ENCODE data around the gene GNG8.

The GNG8 gene

DNA sequence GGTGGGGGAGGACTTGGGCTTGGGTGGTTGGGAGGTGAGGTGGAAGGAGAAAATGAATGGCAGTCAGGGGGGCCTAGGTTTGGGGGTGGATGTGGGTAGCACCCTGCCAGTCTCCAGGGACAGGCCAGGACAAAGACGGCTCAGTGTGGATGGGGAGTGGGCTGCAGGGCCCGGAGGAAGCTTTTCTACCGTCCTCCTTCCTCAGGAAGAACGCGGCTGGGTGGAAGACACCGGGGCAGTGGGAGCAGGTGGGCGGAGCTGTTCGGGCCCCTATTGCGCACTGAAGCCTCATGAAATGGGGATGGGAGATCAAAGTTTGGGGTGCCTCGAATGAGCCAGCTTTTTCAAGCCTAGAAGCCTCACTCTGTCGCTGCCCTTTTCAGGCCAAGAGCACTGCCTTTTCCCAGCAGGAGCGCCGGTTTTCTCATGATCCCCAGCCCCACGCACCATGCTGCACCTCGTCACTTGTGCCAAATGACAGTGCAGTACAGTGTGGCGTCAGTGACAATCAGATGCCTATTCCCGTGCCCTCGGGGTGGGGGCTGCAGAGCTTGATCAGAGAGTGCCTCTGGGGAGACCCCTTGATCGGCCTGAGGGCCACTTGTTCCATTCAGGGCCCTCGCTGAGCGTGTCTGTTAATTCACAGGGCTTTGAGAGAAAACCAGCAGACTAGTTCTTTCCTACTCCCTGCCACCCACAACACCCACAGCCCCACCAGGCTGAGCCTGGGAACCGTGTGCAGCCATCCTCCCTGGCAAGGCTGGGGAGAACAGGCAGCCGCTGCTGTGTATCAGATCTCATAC, 33.4 kb downstream of the GNG8 start:
- no peak for DNase-seq (ENCODE audit: low read depth)

DNA sequence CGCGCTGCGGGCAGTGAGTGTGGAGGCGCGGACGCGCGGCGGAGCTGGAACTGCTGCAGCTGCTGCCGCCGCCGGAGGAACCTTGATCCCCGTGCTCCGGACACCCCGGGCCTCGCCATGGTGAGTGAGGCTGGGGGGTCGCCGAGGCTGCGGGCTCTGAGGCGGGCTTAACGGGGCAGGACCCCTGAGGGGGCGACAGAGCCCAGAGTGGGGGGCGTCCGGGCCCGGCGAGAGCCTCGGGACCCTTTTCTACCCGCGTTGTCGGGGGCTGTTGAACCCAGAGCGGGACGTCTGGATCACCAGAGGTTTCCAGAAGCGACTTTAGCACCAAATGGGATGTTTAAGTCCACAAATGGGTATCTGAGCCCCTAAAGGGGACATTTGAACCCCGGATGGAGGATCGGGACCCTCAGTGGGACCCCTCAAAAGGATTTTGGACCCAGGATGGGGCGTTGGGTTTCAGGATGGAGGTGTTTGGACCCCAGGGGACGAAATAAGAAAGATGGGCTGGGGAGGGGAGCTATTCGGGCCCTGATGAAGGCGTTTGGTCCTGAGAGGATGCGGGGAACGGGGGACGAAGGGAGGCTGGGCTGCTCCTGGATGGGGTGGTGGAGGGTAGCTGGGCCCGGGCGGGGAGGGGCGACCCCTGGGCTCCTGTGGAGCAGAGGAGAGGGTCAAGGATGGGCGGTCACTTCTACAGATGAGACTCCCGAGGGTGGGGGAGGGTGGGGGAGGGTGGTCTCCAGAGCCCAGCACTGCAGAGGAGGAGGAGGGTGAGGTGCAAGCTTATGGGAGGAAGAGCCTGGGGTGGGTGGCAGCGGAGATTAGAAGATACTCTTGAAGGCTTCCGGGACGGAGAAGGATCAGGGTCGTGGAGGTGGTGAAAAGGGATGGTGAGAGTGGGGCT, 34.4 kb downstream of the GNG8 start, which contains the start of gene CALM3:
CALM3 (plus strand) TSS at position 13 of the 907 bp plus-strand sequence; CDS start at position 118, 105 bp downstream.
- no peak for DNase-seq (ENCODE audit: low read depth)

DNA sequence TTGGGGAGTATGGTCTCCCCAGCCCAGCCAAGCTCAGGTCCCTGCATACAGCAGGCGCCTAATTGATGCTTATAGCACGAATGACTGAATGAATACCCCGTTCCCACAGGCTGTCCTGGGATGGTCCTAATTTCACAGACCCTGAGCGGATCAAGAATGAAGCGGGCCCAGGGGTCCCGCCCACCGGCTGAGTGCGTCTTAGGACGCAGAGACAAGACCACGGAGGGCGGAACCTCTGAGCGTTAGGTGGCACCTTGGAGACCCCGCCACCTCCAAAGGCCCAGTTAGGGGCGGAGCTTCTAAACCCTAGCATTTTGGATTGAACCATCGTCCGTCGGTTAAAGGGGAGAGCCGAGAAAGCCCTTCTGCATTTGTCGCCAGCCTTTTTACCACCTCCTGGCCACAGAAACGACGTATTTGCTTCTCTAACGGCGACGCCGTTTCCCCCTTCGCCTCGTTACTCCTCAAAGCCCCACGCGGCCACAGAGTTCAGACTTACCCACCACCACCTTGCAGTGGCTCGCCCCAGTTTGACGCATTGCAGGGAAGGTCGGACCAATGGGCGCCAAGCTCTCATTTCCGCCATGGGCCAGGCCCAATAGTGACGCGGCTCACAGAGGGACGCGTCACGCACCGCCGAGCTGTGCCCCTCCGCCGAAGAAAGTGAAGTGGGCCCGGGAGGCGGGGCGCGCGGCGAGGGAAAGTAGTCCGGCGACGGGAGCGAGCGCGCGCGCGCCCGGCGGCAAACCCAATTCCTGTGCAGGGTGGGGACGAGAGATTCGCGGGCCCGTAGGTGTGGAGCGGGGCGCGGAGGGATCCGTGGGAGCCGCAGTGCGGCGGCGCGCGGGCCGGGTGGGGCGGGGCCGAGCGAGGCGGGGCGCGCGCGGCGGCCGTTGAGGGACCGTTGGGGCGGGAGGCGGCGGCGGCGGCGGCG, 35.4 kb downstream of the GNG8 start:
- peak; percentile 98 for DNase-seq (ENCODE audit: low read depth)

DNA sequence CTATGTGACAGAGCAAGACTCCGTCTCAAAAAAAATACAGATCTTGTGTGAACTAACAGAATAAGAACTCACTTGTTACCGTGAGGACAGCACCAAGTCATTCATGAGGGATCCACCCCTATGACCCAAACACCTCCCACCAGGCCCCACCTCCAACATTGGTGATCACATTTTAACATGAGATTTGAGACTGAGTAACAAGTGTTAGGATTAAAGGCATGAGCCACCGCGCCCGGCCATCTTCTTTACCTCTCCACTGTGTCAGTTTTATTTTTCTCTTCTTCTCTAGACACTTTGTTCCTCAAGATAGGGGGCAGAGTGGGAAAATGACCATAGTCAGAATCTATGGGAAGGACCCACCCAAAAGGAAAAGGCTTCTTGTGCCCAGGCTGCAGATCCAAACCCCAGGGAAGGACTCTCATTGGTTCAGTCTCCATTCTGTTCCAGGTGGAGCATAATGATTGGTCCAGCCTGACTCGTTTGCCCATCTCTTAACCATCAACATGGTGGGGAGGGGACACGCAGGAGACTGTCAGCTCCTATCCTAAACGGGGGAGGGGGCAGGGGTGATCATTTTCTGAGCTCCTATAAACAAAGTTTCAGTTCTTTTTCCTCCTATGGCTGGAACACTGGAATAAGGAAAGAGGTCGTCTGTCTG, 36.2 kb downstream of the GNG8 start:
- no peak for DNase-seq (ENCODE audit: low read depth)

DNA sequence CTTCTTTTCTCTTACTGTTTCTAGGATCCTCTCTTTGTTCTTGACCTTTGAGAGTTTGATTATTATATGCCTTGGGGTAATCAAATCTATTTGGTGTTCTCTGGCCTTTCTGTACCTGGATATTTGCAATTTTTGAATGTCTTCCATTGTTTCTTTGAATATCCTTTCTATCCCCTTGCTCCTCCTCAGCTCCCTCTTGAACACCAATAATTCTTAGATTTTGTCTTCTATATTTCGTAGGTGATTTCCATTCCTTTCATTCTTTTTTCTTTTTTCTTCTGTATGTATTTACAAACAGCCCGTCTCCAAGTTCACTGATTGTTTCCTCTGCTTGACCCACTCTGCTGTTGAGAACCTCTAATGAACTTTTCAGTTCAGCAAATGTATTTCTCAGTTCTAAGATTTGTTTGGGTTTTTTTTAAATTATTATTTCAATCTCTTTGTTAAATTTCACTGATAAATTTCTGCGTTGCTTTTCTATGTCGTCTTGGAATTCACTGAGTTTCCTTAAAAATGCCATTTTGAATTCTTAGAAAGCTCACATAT, 37.6 kb downstream of the GNG8 start:
- no peak for DNase-seq (ENCODE audit: low read depth)

DNA sequence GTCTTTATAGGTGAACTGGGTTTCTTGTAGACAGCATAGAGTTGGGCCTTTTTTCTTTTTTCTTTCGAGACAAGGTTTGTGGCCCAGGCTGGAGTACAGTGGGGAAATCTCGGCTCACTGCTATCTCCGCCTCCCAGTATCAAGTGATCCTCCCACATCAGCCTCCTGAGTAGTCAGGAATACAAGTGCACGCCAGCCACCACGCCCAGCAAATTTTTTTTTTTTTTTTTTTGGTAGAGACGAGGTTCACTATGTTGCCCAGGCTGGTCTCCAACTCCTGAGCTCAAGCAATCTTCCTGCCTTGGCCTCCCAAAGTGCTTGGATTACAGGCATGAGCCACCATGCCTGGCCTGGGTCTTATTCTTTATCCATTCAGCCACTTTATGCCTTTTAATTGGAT, 40.0 kb downstream of the GNG8 start:
- DNase-seq (ENCODE audit: low read depth): no peak

DNA sequence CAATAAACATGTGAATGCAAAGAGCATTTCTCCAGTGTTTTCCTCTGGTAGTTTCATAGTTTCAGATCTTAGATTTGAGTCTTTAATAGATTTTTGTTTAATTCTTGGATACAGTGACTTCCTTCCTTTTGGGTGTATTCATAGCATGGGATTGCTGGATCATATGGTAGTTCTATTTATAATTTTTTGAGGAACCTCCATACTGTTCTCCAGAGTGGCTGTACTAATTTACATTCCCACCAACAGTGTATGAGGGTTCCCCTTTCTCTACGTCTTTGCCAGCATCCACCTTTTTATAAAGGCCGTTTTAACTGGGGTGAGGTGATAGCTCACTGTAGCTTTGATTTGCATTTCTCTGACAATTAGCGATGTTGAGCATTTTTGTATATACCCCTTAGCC, 44.1 kb downstream of the GNG8 start:
- DNase-seq (ENCODE audit: low read depth): no peak

DNA sequence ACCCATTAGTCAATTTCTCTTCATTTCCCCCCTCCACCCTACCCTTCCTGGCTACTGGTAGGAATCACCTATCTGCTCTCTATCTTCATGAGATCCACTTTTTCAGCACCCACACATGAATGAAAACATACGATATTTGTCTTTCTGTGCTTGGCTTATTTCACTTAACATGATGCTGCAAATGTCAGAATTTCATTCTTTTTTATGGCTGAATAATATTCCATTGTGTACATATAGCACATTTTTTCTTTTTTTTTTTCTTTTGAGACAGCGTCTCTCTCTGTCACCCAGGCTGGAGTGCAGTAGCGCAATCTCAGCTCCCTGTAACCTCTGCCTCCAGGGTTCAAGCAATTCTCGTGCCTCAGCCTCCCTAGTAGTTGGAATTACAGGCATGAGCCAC, 44.7 kb downstream of the GNG8 start:
- DNase-seq (ENCODE audit: low read depth): no peak

DNA sequence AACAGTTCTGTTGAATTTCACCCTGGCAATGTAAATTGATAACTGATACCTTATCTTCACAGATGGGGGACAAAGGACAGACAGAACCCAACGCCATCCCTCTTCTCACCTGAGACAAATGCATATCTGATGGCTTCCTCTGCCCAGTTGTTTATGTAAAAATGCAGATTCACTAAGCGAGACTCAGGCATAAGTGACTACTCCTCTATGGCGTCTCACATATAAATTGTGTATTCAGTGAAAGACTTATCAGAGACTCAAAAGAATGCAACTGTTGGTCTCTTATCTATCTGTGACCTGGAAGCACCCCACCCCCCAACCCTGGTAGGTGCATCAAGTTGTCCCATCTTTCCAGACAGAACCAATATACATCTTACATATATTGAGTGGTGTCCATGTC, 48.1 kb downstream of the GNG8 start:
- DNase-seq (ENCODE audit: low read depth): no peak

DNA sequence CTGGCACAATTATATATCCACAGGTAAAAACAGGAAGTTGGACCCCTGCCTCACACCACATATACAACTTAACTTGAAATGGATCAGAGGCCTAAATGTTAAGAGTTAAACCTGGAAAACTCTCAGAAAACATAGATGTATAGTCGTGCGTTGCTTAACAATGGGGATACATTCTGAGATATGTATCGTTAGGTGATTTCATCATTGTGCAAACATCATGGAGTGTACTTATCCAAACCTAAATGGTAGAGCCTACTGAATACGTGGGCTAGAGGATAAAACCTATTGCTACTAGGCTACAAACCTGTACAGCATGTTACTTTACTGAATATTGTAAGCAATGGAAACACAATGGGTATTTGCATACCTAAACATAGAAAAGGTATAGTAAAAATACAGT, 49.7 kb downstream of the GNG8 start:
- DNase-seq (ENCODE audit: low read depth): no peak

DNA sequence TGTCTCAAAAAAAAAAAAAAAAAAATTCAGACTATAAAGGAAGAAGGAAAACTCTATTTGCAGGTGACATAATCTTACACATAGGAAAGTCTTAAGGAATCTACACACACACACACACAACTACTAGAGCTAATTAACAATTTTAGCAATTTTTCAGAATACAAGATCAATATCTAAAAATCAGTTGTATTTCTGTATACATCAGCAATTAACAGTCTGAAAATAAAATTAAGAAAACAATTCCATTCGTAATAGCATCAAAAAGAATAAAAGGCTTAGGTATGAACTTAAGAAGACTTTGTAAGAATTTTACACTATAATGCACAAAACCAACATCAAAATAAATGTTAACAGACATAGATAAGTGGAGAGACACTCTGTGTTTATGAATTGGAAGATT, 50.5 kb downstream of the GNG8 start:
- no peak for DNase-seq (ENCODE audit: low read depth)
